Adrenal gland (tissue), 5 donors: ENCODE measurements around the gene C10orf95.

Experiments
- CTCF ChIP-seq, 6 experiments: fragments of 450-650 bp in 4 of 6; fragments of 200-600 bp in 2 of 6; sonication (generic) in 1 of 6; IDR thresholded peaks; 1 replicate in 5 of 6; 2 replicates in 1 of 6; pipeline versions ENCODE4 v1.5.1 to v1.8.0; 2016 to 2021; ENCODE audit warnings: antibody characterized with exemption in 6 of 6, mild to moderate bottlenecking in 2 of 6, moderate library complexity in 1 of 6
- POLR2A ChIP-seq, 2 donors: fragments of 450-650 bp; IDR thresholded peaks; one replicate each; pipeline ENCODE4 v1.6.1; 2017; ENCODE audit warnings: antibody characterized with exemption in 2 of 2, mild to moderate bottlenecking in 2 of 2, moderate library complexity in 1 of 2
- donor health status: DM: no; HTN: no; CAD: no.

- no peak for TF ChIP-seq CTCF (IDR thresholded peaks at IDR 0.05)
- TF ChIP-seq POLR2A (IDR thresholded peaks at IDR 0.05) = no peak
Measured at GRCh38 chr10:102400598-102401341, 50.6 kb downstream of the C10orf95 start.
